Right lobe of liver (tissue), 6 donors: ENCODE data around the gene PLA2G4D. TPM values are rescaled to one million over a fixed set of nuclear protein-coding genes. Genes with fewer than 3 reads are reported as not detected.

Experiments
- ATAC-seq, 4 donors: fragments of 200-7000 bp; cut with Tn5 transposase; one replicate each; pipeline ENCODE4 v1.9.1; 2020; ENCODE audit warnings: mild to moderate bottlenecking in 4 of 4, moderate library complexity in 4 of 4
- DNase-seq, 3 donors: peaks; one replicate each; pipeline ENCODE4 v3.0.0-alpha.2; 2020
- H3K27ac ChIP-seq, 3 donors: fragments of 200-600 bp; one replicate each; pipeline ENCODE4 v1.8.0; 2022
- H3K27me3 ChIP-seq, 2 donors: fragments of 200-600 bp; one replicate each; pipeline ENCODE4 v1.8.0; 2022
- H3K36me3 ChIP-seq, 4 donors: fragments of 200-600 bp; sonication (generic) in 1 of 4; one replicate each; pipeline versions ENCODE4 v1.5.1 to v1.8.0; 2017 to 2022; ENCODE audit warnings: control low read depth in 1 of 4
- H3K4me1 ChIP-seq, 4 donors: fragments of 200-600 bp; sonication (generic) in 1 of 4; one replicate each; pipeline versions ENCODE4 v1.5.1 to v1.8.0; 2017 to 2022; ENCODE audit warnings: control low read depth in 1 of 4
- H3K4me3 ChIP-seq, 3 donors: fragments of 200-600 bp; one replicate each; pipeline ENCODE4 v1.8.0; 2022
- H3K9me3 ChIP-seq, 4 donors: fragments of 200-600 bp; sonication (generic) in 1 of 4; one replicate each; pipeline versions ENCODE4 v1.5.1 to v1.8.0; 2017 to 2022; ENCODE audit warnings: control low read depth in 1 of 4
- CTCF ChIP-seq, 4 donors: fragments of 200-600 bp in 3 of 4; fragments of 450-650 bp in 1 of 4; IDR thresholded peaks; one replicate each; pipeline versions ENCODE4 v1.5.1 to v1.8.0; 2016 to 2022; ENCODE audit warnings: antibody characterized with exemption in 4 of 4, mild to moderate bottlenecking in 2 of 4
- POLR2A ChIP-seq: fragments of 450-650 bp; IDR thresholded peaks from one replicate; pipeline ENCODE4 v1.6.1; 2017; ENCODE audit warnings: antibody characterized with exemption, mild to moderate bottlenecking
- WGBS: methylation state at CpG from one replicate; pipeline ENCODE4 v1.1.6; 2018; ENCODE audit warnings: low coverage, low lambda C conversion rate; ENCODE audit not compliant: insufficient coverage; ENCODE audit errors: missing lambda C conversion rate; 5-methylcytosine and 5-hydroxymethylcytosine counted together
- intact Hi-C, 2 donors: fragments of 100-400 bp; cut with DNase I; formaldehyde crosslinking; loops; one replicate each; pipeline versions ENCODE4 v1.11.2 to v1.14.1; 2022
- total RNA-seq, 6 experiments: library from RNA; depleted of rRNA in 2 of 6; stranded (reverse); fragments of >200 nt in 2 of 6; fragmentation: NEBNext Ultra II Directional in 3 of 6; extraction: Animal tissue kit (Norgen Biotek cat#: 25700) in 3 of 6; gene quantifications; one replicate each; pipeline versions ENCODE4 v1.1.0 to v1.2.4, GENCODE V29; 2016 to 2023
- donor health status: DM: no; HTN: yes; CAD: no.
- donor health status: DM: no; HTN: no; CAD: no.
- donor health status: DM: no; HTN: no; CAD: no.
- donor health status: DM: no; HTN: yes; CAD: no.
- donor health status: DM: no; HTN: yes; CAD: no.

The PLA2G4D gene
- total RNA-seq, 6 experiments from 2014 or later = not detected

- Histone ChIP-seq H3K4me1 (no peaks in the 10 kb centered on the region), H3K27me3 (no peaks in the 10 kb centered on the region), H3K4me3 (no peak overlapping the region), H3K36me3 (no peaks in the 10 kb centered on the region), H3K27ac (no peak overlapping the region), H3K9me3 (no peaks in the 10 kb centered on the region)
- no peak for DNase-seq
- intact Hi-C loops = loop anchor here in 1 of 2 donors (10.0 kb wide), 1 partner anchor 86 kb away; no protein-coding TSS in a partner anchor
- TF ChIP-seq POLR2A (no peak), CTCF (IDR thresholded peaks at IDR 0.05) (no peak)
- WGBS = 0% methylated on average over 1 of the region's 11 CpGs
- no peak for ATAC-seq
Measured at GRCh38 chr15:42080919-42081830, 13.2 kb downstream of the PLA2G4D start.

- H3K9me3 ChIP-seq = no peaks in the 10 kb centered on the region
- no peak for DNase-seq
- H3K36me3 ChIP-seq = no peaks in the 10 kb centered on the region
- H3K4me3 ChIP-seq = no peak overlapping the region
- intact Hi-C loops = loop anchor here in 1 of 2 donors (10.0 kb wide), 1 partner anchor 86 kb away; no protein-coding TSS in a partner anchor
- WGBS = 48% methylated on average over 12 of the region's 18 CpGs
- no peak for TF ChIP-seq POLR2A
- no peak for TF ChIP-seq CTCF (IDR thresholded peaks at IDR 0.05)
- no peak for ATAC-seq
- H3K27me3 ChIP-seq = no peaks in the 10 kb centered on the region
- no peaks in the 10 kb centered on the region for H3K4me1 ChIP-seq
- no peak overlapping the region for H3K27ac ChIP-seq
Measured at GRCh38 chr15:42080186-42080918, 14.0 kb downstream of the PLA2G4D start.

GRCh38 chr15:42079401-42079908 lies 14.9 kb downstream of the PLA2G4D start:
- 83% methylated on average over 14 of the region's 31 CpGs for WGBS

More at GRCh38 chr15:42079401-42079908, 14.9 kb downstream of the PLA2G4D start:
- DNase-seq (no peak), ATAC-seq (peak in 1 of 4 donors; percentile 21)
- TF ChIP-seq CTCF (IDR thresholded peaks at IDR 0.05) = no peak
- no peak for TF ChIP-seq POLR2A
- intact Hi-C loops = no loop called here
- no peaks in the 10 kb centered on the region for H3K9me3 ChIP-seq
- H3K36me3 ChIP-seq = no peaks in the 10 kb centered on the region
- no peaks in the 10 kb centered on the region for H3K27me3 ChIP-seq
- no peak overlapping the region for H3K27ac ChIP-seq
- H3K4me3 ChIP-seq = no peak overlapping the region
- H3K4me1 ChIP-seq = no peaks in the 10 kb centered on the region
